Stimulated activated naive CD8-positive, alpha-beta T cell treated with anti-CD3 and anti-CD28 coated beads, Interleukin-15, amount 100 ng/mL, for 72 hours (primary cell): ENCODE data around the gene KRTAP12-1.
"Not testable (repeated sequence)": the region's sequence is repeated elsewhere in the genome, so short reads cannot be mapped to it uniquely, and the experiment has no call there.

Experiments used
- ATAC-seq: fragments of 150-1000 bp; cut with Tn5 transposase; 2 replicates; pipeline ENCODE4 v1.10.0; 2021; ENCODE audit warnings: mild to moderate bottlenecking, moderate library complexity
- DNase-seq, 2 donors: peaks; one replicate each; pipeline ENCODE4 v3.0.0; 2021 to 2022
- H3K27ac Mint-ChIP-seq, 2 donors: one replicate each; pipeline ENCODE4 v1.8.0; 2022; ENCODE audit warnings: mild to moderate bottlenecking in 2 of 2, mixed read lengths in 2 of 2, moderate library complexity in 2 of 2
- H3K27me3 Mint-ChIP-seq: one replicate; pipeline ENCODE4 v1.8.0; 2022; ENCODE audit warnings: mixed read lengths
- H3K4me1 Mint-ChIP-seq: one replicate; pipeline ENCODE4 v1.8.0; 2022; ENCODE audit warnings: mild to moderate bottlenecking, mixed read lengths
- H3K4me3 Mint-ChIP-seq, 2 donors: one replicate each; pipeline ENCODE4 v1.8.0; 2022; ENCODE audit warnings: mild to moderate bottlenecking in 2 of 2, mixed read lengths in 2 of 2, moderate library complexity in 1 of 2
- H3K9me3 Mint-ChIP-seq, 2 donors: one replicate each; pipeline ENCODE4 v1.8.0; 2022; ENCODE audit warnings: mixed read lengths in 2 of 2

KRTAP12-1 gene

GRCh38 chr21:44671911-44672310 is 10.1 kb downstream of the KRTAP12-1 start:
- ATAC-seq = no peak
- Mint-ChIP-seq H3K4me3 (no peak overlapping the region), H3K27me3 (no peaks in the 10 kb centered on the region), H3K27ac (peak overlapping the region in 1 of 2 donors; percentile 41), H3K4me1 (peaks cover 8% of the 10 kb centered on the region), H3K9me3 (peaks cover 29 to 55% of the 10 kb centered on the region in 2 donors)
- DNase-seq = no peak

DNA sequence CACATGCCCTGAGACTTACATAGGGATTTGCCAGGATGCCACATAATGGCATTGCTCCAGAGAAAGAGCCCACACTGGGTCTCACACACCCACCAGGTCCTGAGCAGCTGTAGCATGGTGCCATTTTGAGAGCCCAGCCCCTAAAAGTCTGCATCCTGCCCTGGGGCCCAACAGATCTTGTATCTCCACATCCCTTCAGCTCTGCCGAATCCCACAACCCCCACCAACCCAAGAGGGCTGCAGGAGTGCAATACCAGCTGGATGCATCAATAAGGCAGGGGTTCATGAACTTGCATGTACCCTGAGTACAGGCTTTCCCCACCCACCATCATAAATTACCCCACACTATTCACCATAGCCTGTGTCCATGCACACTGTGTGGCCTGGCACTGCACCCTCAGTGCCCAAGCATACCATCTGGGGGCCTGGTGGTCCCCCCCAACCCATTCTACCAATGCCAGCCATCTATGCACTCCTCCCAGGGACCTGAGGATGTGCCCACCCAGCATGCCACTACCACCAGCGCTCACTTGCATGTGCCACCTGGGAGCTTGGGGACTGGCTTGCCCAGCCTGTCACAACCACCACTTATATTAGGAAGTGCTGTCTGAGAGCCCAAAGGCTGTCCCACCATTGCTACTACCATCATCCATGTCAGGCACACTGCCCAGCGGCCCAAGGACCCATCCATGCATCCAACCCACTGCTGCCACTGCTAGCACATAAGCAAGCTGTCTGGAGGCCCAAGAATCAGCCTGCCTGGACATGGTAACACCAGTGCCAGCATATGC is 11.1 kb downstream of the KRTAP12-1 start:
- Mint-ChIP-seq H3K4me3 (no peak overlapping the region), H3K9me3 (peaks cover 26 to 55% of the 10 kb centered on the region in 2 donors), H3K4me1 (peaks cover 8% of the 10 kb centered on the region), H3K27ac (no peak overlapping the region), H3K27me3 (no peaks in the 10 kb centered on the region)
- no peak for ATAC-seq
- DNase-seq = no peak

DNA sequence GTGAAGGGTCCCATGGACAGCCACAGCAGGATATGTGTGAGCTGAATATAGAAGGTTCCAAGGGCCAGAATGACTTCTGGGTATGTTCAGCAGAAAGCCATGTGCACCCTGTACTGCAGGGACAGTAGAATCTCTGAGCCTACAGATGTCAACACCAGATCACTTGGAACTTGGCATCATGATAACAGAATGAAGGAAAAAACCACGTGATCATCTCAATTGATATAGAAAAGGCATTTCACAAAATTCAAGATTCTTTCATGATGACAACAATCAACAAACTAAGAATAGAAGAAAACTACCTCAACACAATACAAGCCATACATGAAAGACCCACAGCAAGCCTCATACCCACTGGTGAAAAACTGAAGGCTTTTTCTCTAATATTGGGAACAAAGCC is 14.4 kb downstream of the KRTAP12-1 start:
- Mint-ChIP-seq H3K4me3 (no peak overlapping the region), H3K9me3 (peaks cover 15 to 37% of the 10 kb centered on the region in 2 donors), H3K27me3 (no peaks in the 10 kb centered on the region), H3K4me1 (peaks cover 8% of the 10 kb centered on the region), H3K27ac (no peak overlapping the region)
- DNase-seq = no peak
- no peak for ATAC-seq

- Mint-ChIP-seq H3K27me3 (no peaks in the 10 kb centered on the region), H3K4me3 (no peak within 1 kb of the TSS), H3K4me1 (peaks cover 8% of the 10 kb centered on the region), H3K9me3 (peaks cover 15 to 39% of the 10 kb centered on the region in 2 donors), H3K27ac (peak within 1 kb of the TSS in 1 of 2 donors; percentile 3)
- no peak for ATAC-seq
- no peak for DNase-seq
Observed at GRCh38 chr21:44666401-44667320, 15.3 kb downstream of the KRTAP12-1 start, which contains the start of gene KRTAP12-2. Gene KRTAP12-2 (minus strand): TSS chr21:44666927. CDS start chr21:44666886, 41 bp downstream.

DNA sequence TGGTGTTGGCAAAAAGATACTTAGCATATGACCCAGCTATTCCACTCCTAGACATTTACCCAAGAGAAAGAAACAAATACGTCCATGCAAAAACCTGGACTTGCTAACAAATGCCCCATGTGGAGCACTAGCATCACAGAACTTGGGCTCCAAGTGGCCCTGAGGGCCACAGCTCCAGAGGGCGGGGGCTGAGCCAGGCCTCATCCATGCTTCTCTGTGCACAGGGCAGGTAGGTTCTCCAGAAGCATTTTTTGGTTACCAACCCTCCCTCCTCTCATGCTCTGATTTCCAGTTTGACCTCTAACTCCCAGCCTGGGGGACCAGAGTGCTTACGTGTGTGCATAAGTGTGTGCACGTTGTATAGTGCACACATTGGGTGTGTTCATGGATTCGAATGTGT is 17.3 kb downstream of the KRTAP12-1 start:
- Mint-ChIP-seq H3K9me3 (peaks cover 11 to 29% of the 10 kb centered on the region in 2 donors), H3K27me3 (no peaks in the 10 kb centered on the region), H3K27ac (no peak overlapping the region), H3K4me1 (peaks cover 10% of the 10 kb centered on the region), H3K4me3 (no peak overlapping the region)
- ATAC-seq (no peak), DNase-seq (no peak)

DNA sequence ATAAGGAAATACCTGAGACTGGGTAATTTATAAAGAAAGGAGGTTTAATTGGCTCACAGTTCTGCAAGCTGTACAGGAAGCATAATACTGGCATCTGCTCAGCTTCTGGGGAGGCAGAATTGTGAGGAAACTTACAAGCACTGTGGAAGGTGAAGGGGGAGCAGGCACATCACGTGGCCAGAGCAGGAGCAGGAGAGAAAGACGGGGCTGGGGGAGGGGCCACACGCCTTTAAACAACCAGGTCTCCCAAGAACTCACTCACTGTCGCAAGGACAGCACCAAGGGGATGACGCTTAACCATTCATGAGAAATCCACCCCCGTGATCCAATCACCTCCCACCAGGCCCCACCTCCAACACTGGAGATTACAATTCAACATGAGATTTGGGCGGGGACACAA is 20.4 kb downstream of the KRTAP12-1 start:
- not testable (repeated sequence) for H3K4me3 Mint-ChIP-seq, DNase-seq, H3K27me3 Mint-ChIP-seq, ATAC-seq
- Mint-ChIP-seq H3K27ac (peak overlapping the region in 1 of 2 donors; percentile 55), H3K9me3 (peaks cover 16 to 44% of the 10 kb centered on the region in 2 donors), H3K4me1 (peaks cover 39% of the 10 kb centered on the region)

DNA sequence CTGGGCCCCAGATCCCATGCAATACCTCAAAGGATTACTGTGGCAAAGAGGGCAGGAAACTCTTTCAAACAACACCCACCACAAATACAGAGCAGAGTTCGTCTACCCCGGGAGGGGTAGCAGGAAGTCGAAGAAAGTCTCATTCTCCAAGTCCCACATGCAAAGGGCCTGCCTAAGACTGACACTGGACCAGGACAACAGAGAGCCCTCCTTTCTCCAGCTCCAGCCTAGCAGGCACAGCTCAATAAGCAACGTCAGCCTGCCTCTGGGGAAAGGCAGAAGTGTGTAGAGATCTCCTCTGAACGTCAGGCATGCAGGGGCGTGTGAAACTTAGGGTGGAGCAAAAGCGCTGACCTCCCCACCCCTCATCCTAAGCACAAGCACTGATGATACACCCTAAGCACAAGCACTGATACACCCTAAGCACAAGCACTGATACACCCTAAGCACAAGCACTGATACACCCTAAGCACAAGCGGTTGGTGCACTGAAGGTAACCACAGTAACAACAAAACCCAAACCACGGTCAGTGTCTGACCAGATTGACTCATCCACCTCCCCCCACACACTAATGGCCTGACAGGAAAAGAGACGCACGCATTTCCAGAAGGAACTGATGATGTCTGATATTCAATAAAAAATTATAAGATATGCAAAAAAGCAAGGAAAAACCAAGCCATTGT is 22.9 kb downstream of the KRTAP12-1 start:
- DNase-seq = no peak
- Mint-ChIP-seq H3K27me3 (no peaks in the 10 kb centered on the region), H3K9me3 (peaks cover 23 to 67% of the 10 kb centered on the region in 2 donors), H3K27ac (peak overlapping the region in 1 of 2 donors; percentile 72), H3K4me1 (peaks cover 64% of the 10 kb centered on the region), H3K4me3 (peak overlapping the region; percentile 75 to 77)
- ATAC-seq = peak; percentile 54

- peaks cover 21 to 72% of the 10 kb centered on the region in 2 donors for H3K9me3 Mint-ChIP-seq
- DNase-seq (no peak), ATAC-seq (no peak)
- H3K4me1 Mint-ChIP-seq = peaks cover 69% of the 10 kb centered on the region
- peak overlapping the region; percentile 1 to 24 for H3K27ac Mint-ChIP-seq
- H3K27me3 Mint-ChIP-seq = no peaks in the 10 kb centered on the region
- peak overlapping the region; percentile 75 to 77 for H3K4me3 Mint-ChIP-seq
Observed at GRCh38 chr21:44658541-44658910, 23.4 kb downstream of the KRTAP12-1 start.

DNA sequence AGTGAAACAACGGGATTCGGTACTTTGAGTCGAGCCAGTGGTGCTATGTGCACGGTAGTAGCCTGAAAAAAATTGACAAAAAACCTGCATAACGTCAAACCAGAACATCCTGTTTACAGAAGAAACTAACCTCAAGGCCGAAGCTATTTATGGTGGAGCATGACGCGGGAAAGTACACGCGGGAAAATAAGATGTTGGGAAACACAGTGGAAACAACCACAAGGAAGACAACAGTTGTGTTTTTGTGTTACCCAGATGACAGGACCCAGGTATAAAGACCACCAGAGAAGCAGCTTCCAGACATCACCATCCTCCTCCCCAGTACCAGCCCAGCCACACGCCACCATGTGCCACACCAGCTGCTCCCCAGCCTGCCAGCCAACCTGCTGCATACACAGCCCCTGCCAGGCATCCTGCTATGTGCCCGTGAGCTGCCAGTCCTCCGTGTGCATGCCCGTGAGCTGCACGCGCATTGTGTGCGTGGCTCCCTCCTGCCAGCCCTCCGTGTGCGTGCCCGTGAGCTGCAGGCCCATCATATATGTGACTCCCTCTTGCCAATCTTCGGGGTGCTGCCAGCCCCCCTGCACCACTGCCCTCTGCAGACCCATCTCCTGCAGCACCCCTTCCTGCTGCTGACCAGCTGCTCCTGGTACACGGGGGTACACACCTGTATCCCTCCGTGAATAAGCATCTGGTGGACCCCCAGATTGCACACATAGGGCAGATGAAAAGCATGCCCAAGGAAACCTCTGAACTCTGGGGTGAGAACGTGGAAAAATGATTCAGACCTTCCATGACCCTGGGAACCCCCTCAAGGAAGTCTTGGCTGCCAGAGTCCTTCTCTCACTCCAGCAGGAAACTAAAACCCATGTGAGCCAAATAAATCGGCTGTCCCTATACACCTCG is 24.1 kb downstream of the KRTAP12-1 start, which contains the start of gene KRTAP12-3:
Gene KRTAP12-3 (plus strand): TSS at position 298 of the 906 bp plus-strand sequence. CDS start 48 bp downstream, at position 346.
- Mint-ChIP-seq H3K4me3 (peak within 1 kb of the TSS; percentile 75 to 77), H3K27ac (peak within 1 kb of the TSS; percentile 84 to 92), H3K4me1 (peaks cover 71% of the 10 kb centered on the region), H3K9me3 (peaks cover 17 to 76% of the 10 kb centered on the region in 2 donors), H3K27me3 (no peaks in the 10 kb centered on the region)
- DNase-seq = peak in 1 of 2 donors; percentile 31
- ATAC-seq = peak; percentile 84

- ATAC-seq (no peak), DNase-seq (no peak)
- H3K27ac Mint-ChIP-seq = peak overlapping the region in 1 of 2 donors; percentile 84
- H3K4me3 Mint-ChIP-seq = peak overlapping the region; percentile 75 to 77
- H3K9me3 Mint-ChIP-seq = peaks cover 17 to 69% of the 10 kb centered on the region in 2 donors
- peaks cover 71% of the 10 kb centered on the region for H3K4me1 Mint-ChIP-seq
- no peaks in the 10 kb centered on the region for H3K27me3 Mint-ChIP-seq
Observed at GRCh38 chr21:44656868-44657267, 25.1 kb downstream of the KRTAP12-1 start.

DNA sequence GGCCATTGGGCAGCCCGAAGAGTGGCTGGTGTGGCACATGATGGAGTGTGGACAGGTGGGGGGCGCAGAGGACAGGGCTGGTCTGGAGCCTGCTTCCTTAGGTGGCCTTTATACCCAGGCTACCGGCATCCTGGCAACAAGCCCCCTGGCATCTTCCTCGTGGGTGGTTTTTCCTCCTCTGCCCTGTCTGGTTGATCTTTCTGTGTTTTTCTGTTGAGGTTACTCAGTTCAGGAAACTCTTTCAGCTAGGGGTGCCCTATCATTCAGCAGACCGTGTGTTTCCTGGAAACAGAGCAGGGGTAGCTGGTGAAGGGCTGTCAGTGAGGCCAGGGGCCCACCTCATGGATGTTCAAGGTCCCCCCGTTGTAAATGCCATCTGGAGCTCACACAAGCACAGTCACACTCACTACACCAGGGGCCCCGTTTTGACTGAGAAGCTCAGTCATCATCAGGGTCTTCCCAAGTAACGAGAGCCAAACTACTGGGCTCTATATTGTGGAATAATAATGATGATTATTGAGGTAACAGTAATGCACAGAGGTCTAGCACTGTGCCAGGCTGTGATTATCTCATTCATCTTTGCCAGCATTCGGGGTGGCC is 27.3 kb downstream of the KRTAP12-1 start, which contains the start of gene KRTAP12-4:
Gene KRTAP12-4 (minus strand): TSS at position 84 of the 600 bp plus-strand sequence. CDS start 45 bp downstream, at position 39.
- Mint-ChIP-seq H3K27me3 (no peaks in the 10 kb centered on the region), H3K4me3 (peak within 1 kb of the TSS in 1 of 2 donors; percentile 13)

GRCh38 chr21:44653656-44654575 is 28.0 kb downstream of the KRTAP12-1 start:
- DNase-seq = no peak
- peak; percentile 7 for ATAC-seq
- H3K9me3 Mint-ChIP-seq = peaks cover 17 to 55% of the 10 kb centered on the region in 2 donors
- H3K4me1 Mint-ChIP-seq = peaks cover 75% of the 10 kb centered on the region
- H3K27me3 Mint-ChIP-seq = no peaks in the 10 kb centered on the region
- peak overlapping the region; percentile 20 to 59 for H3K27ac Mint-ChIP-seq
- peak overlapping the region in 1 of 2 donors; percentile 13 for H3K4me3 Mint-ChIP-seq

More for the DNA sequence above, 27.3 kb downstream of the KRTAP12-1 start, which contains the start of gene KRTAP12-4:
- Mint-ChIP-seq H3K27ac (peak within 1 kb of the TSS; percentile 20 to 94), H3K9me3 (peaks cover 17 to 57% of the 10 kb centered on the region in 2 donors), H3K4me1 (peaks cover 79% of the 10 kb centered on the region)
- no peak for DNase-seq
- ATAC-seq = no peak

DNA sequence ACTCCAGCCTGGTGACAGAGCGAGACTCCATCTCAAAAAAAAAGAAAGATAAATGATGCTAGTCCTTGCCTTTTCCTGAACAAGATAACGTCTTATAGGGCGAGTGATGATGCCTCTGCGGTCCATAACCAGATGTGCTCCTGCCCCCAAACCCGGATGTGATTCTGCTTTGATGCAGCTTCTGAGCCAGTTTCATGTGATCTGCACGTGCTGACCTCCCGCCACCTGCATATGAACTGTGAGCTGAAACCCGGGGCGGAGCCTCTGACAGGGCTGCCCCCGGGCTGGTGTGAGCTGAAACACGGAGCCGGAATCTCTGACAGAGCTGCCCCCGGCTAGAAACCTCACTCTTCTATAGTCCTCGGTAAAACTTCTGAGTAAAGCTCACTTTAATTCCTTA is 28.8 kb downstream of the KRTAP12-1 start:
- peaks cover 67% of the 10 kb centered on the region for H3K4me1 Mint-ChIP-seq
- no peak overlapping the region for H3K27ac Mint-ChIP-seq
- ATAC-seq (no peak), DNase-seq (no peak)
- H3K4me3 Mint-ChIP-seq = no peak overlapping the region
- H3K27me3 Mint-ChIP-seq = no peaks in the 10 kb centered on the region
- peaks cover 17 to 48% of the 10 kb centered on the region in 2 donors for H3K9me3 Mint-ChIP-seq
